Activated CD4-positive, alpha-beta T cell treated with anti-CD3 and anti-CD28 coated beads, Interleukin-2, amount 50 U/mL, for 24 hours (primary cell): ENCODE results near the gene CABP2.
"Not testable (repeated sequence)": the region's sequence is repeated elsewhere in the genome, so short reads cannot be mapped to it uniquely, and the experiment has no call there.

Experiments used
- DNase-seq, 2 donors: peaks; one replicate each; pipeline ENCODE4 v3.0.0-alpha.2; 2020; ENCODE audit warnings: low read depth in 1 of 2, low spot score in 1 of 2

The CABP2 gene

DNA sequence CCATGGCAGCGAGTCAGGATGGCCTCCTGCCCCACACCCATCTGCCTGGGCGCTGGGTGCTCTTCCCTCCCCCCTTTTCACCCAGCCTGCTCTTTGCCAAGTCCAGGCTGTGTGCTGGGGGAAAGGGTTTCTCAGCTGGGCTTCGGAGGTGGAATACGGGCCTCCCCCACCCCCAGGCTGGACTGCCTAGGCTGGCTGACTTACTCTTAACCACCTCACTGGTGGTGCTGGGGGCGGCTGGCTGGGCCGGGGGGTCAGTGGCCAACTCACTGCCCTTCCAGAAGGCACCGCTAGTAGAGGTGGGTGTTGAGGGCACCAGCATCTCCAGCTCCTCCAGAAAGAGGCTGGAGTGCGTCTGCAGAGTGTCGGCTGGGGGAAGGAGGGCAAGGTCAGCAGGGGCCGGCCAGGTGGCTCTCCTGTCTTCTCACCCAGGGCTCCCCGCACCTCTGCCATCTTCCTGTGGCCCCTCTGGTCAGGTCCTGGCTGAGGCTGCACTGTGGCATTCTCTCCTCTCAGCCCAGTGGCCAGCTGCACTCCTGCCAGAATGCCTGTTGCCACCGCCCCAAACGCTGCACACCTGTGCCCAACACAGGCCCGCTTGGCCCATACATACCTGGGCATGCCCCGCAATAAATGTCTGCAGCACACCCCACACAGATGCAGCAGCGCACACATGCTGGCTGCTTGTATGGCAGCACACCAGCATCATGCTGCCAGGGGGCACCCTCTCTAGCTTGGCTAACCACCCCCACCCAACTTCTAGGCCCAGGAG is 27.8 kb downstream of the CABP2 start:
- no peak for DNase-seq

DNA sequence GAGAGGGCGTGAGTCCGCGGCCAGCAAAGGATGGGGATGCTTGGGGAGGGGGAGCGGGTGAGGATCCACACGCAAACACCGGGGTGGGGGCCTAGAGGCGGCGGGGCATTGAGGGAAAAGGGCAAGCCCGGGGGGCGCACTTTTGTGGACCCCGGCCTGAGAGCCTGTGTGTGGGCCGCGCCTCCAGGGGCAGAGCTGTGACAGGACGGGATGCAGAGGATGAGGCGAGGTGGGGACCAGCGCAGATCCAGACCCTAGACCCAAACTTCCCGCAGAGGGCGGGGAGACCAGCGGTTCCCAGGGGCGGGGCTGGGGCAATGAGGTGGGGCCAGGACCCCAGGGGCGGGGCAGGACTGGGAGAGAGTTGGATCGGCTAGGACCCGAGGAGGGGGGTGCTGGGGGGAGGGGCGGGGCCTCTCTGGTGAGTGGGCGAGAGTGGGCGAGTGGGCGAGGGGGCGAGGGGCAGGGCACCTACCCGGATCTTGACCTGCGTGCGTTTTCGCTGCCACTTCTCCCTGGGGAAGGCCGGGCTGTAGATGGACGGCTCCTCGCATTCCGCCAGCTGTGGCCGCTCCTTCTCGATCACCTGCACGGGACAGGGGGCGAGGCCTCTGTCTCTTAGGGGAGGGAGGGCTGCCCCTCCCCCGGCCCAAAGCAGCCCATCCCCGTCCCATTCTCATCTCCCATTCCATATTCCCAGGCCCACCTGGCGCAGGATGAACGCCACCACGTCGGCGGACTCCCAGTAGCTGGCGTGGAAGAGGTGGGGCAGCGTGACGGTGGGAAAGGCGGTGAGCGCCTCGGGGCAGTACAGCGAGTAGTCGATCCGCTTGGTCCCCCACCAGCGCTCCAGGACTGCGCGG is 28.6 kb downstream of the CABP2 start:
- DNase-seq, result no peak

DNA sequence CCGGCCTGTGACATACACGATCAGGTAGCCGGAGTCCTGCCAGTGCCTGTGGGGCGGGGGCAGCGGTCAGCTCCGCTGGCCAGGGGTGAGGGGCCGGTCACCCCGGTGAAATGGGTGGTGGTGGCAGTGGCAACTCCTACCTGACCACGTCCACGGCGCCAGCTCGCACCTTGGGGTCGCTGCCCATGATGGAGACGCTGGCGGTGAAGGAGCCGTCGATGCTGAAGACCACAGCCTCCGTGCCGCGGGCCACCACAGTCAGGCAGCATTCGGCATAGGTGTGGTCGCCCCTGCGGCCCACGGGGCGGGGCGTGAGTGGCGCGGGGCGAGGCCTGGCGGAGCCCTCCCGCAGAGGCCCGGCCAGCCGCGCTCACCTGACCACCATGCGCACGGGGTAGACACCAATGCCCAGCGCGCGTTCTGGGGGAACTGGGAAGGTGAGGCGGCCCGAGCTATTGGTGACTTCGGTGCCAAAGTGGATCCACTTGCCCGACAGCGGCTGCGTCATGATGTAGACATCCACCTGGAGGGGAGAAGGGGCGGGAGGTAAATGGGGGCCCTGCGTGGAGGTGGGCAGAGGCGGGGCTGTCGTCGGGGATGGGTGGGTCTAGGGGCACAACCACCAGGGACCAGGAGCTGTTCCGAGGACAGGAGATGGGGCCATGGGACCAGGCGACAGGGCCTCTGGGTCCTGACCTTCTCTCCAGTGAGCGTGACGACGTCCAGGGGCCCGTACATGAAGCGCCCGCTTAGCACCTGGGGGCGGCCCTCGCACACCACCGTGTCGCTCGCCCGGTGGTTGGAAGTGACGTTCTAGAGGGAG is 29.5 kb downstream of the CABP2 start:
- no peak for DNase-seq

DNA sequence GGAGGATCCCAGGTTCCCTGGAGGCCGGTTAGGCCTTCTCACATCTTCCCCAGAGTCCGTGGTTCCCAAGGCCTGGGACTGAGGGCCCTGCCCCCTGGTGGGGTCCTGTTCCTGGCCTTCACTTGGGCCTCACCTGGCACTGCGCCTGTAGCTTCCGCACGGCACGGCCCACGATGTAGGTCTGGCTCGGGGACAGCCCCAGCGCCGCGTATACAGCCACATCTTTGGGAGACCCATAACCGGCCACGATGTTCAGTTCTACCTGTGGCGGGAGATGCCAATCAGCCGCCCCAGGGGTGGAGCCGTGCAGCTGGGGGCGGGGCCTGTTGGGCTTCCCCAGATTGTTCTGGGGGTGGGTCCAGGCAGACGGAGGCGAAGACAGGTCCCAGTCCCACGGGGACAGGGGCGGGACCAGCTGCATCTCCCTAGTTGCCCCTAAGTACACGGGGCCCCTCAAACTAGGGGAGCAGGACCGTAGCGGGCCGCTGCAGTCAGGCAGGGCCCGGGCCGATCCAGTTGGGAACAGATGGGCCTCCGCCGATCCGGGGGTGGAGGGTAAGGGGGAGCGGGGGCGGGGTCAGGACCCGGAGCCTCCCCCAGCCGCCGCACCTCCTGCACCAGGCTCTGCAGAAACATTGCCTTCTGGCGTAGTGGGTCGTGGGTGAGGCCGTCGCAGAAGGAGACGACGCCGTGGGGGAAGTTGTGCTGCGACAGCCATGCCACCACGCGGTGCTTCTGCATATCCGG is 30.3 kb downstream of the CABP2 start:
- DNase-seq, result no peak

DNA sequence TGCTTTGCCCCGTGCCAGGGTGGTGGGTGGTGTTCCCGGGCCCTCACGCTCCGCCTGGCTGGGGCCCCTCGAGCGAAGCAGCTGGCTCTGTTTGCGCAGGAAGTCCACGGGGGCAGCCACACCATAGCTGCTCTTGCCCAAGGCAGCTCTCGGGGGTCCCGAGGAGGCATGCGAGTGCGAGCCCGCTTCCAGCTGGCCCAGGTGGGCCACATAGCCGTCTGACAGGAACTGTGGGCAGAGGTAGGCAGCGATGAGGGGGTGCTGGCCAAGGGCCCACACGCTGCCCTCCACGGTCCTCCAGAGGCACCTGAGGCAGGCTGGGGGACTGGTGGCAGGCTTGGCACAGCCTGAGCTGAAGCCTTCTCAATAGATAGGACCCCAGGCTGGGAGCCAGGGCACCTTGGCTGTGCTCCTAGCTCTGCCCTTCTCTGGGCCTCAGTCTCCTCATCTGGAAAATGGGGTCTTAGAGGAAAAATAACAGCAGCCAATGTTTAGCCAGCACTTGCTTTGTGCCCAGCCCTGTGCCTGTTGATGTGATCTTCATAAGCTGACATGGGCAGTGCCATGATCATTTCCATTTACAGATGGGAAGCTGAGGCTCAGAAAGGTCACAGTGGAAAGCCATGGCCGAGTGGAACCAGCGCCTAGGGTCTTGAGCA is 31.0 kb downstream of the CABP2 start:
- DNase-seq, result no peak

DNA sequence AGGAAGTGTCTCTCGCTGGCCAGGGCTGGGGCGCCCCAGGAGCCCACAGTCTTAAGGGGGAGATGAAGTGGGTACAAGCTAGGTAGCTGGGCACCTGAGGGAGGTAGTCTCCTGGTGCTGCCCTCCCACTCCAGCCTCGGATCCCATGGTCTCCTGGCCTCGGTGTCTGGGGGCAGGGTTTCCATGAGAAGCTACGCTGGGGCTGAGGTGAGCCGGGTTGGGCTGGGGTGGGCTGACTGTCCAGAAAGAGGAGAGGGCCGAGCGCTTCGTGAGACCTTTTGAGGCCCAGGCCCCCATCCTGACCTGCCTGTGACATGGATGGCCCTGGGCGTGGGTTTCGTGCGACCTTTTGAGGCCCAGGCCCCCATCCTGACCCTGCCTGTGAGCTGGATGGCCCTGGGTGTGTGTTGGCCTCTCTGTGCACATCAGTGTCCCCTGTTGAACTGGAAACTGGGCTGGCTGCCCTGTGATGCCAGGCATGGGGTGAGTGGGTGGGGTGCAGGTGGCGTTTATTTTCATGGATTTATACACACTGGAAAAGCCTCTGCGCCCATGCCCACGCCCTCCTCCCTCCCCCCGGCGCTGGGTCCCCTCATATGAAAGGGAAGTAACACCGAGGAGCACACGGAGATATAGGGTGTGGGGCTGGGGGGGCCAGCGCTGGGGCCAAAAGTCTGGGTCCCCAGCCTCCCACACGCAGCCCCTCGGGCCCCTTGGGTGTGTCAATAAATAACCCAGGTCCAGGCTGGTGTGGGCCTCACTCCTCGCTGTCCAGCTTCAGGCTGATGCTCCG is 31.8 kb downstream of the CABP2 start:
- DNase-seq, result no peak

GRCh38 chr11:67490727-67491065 is 32.5 kb downstream of the CABP2 start:
- DNase-seq, result no peak

DNA sequence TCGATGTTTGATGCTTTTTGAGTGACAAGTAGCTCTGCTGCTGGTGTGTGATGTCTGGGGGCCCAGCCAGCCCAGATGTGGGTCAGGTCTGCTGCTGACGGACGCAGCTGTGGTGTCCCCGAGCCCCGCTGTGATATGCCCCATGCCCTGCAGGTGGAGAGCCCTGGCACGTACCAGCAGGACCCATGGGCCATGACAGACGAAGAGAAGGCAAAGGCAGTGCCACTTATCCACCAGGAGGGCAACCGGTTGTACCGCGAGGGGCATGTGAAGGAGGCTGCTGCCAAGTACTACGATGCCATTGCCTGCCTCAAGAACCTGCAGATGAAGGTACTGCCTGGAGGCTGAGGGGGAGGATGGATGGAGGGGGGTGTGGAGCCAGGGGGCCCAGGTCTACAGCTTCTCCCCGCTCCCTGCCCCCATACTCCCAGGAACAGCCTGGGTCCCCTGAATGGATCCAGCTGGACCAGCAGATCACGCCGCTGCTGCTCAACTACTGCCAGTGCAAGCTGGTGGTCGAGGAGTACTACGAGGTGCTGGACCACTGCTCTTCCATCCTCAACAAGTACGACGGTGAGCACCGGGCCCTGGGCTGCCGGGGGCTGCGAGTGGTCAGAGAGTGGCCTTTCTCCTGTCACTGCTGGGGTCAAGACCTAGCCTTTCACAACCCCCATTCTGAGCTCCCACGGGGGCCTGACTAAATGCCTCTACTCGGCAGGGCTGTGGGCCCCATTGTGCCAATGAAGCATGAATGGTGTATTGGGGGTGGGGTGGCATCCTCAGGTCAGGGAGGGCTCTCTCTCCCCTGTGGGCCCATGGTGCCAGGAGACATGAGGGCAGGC is 33.1 kb downstream of the CABP2 start:
- no peak for DNase-seq

DNA sequence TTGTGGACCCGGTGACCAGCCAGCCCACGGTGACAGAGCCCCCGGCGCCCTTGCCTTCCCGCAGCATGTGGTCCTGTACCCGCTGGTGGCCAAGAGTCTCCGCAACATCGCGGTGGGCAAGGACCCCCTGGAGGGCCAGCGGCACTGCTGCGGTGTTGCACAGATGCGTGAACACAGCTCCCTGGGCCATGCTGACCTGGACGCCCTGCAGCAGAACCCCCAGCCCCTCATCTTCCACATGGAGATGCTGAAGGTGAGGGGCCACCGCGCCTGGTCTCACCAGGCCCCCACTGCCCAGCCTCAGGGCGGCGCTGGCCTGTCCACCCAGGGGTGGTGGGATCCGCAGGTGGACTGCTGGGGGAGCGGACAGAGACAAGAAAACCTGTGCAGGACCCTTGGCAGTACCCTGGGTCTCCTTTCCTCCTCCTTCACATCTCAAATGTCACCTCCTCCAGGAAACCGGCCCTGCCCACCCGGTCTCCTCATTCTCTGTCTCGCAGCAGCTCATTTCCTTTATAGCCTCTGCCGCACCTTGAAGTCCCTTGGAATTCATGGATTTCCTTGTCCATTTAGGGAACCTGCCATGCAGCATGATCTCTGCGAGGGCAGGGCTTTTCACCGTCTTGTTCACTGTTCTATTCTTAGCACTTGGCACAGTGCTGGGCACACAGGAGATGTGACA is 33.9 kb downstream of the CABP2 start:
- no peak for DNase-seq

DNA sequence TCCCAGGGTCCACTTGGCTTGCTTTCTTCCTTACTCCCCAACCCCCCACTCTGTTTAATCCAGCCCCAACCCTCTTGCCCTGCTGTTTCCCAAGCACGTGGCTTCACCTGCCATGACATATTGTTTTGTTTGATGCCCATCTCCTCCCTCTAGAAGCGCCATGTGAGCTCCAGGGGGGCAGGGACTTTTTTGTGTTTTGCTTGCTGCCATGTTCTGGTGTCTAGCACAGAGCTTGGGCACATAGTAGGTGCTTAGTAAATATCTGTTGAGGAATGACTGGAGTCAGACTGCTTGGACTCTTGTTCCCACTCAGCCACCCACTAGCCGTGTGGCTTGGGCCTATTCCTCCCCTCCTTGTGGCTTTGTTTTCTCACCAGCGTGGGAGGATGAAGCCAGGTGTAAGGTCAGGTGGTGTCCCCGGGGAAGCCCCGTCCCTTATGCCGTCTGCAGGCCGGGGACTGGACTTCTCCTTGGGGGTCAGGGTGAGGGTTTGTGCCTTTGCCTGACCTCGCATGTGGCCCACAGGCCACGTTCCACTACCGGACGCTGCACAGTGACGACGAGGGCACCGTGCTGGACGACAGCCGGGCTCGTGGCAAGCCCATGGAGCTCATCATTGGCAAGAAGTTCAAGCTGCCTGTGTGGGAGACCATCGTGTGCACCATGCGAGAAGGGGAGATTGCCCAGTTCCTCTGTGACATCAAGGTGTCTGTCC is 36.6 kb downstream of the CABP2 start:
- DNase-seq, result no peak

GRCh38 chr11:67485873-67486361 is 37.3 kb downstream of the CABP2 start:
- not testable (repeated sequence) for DNase-seq

GRCh38 chr11:67484847-67485311 is 38.4 kb downstream of the CABP2 start:
- peak in 1 of 2 donors; percentile 70 for DNase-seq

DNA sequence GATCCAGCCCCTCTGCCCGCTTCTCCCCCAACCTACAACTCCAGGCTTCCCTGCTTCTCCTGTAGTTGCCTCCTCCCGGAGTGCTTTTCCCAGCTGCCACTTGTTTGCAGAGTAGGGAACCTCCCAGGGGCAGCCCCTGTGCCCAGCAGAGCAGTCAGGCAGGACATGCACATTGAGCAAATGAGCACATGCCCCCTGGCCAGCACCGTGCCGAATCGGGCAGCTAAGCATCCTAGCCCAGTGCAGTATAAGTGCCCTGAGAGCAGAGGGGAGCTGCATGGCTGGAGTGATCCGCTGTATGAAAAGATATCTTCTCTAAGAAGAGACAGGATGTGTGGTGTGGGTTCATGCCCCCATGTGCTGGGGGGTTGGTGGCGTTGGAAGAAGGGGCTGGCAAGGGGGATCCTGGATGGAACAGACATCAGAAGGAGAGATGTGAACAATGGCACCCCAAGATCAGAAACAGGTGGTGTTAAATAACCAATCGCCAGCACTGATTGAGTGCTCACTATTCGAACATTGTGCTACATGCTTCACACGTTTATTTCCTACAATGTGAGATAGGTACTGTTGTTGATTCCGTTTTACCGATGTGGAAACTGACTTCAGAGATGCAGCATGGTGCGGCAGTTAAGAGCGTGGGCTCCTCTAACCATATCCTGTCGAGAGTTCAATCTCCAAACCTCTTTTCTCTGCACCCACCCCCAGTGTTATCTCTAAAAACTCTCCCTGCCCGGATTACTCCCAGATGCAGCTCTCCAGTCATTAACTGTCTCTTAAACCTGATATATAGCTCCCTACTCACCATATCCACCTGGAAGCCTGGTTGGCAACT is 39.2 kb downstream of the CABP2 start:
- DNase-seq, result no peak

DNA sequence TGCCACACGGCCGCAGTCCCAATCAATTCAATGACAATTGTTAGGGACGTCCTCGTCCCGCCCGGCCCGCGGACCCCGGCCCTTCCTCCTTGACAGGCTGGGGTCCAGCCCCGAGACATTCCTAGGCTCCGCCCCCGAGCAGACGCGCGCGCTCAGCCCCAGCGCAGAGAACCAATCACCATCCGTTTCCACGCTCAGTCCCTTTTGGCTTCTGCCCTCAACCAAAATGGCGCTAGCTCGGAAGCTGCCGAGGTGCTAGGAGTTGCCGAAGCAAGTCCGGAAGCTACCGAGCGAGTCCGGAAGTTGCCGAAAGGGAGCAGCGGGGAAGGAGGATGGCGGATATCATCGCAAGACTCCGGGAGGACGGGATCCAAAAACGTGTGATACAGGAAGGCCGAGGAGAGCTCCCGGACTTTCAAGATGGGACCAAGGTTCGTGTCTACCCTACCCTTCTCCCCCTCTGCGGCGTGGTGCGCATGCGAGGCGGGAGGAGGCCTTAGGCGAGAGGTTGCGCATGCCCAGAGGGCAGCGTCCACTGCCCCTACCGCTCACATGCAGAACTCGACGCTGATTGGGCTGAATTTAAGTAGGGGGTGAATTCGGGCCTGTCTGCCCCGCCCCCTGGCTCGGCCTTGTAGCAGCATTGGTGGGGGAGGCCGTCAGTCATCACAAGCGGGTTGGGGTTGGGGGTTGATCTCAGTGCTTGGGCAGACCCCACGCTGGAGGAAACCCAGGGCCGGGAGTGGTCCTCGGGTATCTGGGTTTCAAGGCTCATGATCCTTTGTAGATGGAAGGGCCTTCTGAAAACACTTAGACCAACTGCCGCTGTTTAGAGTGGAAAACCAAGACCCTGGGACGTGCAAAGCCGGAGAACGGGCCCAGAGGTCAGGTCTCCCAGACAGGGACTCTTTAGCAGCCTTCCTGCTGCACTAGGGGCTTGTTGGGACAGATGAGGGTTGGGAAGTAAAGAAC is 40.1 kb downstream of the CABP2 start, which contains the start of gene AIP:
Gene AIP, plus strand, starts transcription at position 200 of the 972 bp plus-strand sequence. Its CDS starts 133 bp downstream, at position 333.
- peak; percentile 91 to 98 for DNase-seq

GRCh38 chr11:67482275-67482826 is 40.9 kb downstream of the CABP2 start:
- no peak for DNase-seq
